ENCODE results near the gene RSPH10B2. TPM values are rescaled to one million over a fixed set of nuclear protein-coding genes. Genes with fewer than 3 reads are reported as not detected.

Gene RSPH10B2
- total RNA-seq = under 0.01 and 0.73 TPM in 2 replicates

GRCh38 chr7:6753964-6754363 is at the start of gene RSPH10B2:
Gene RSPH10B2, plus strand, starts transcription at chr7:6754103. Its CDS starts 3,575 bp downstream, at chr7:6757678.

GRCh38 chr7:6706666-6707407 is 47.1 kb upstream of the RSPH10B2 start, which contains the start of gene ZNF12:
Gene ZNF12, minus strand, starts transcription at chr7:6706947. Its CDS starts 1,774 bp downstream, at chr7:6705173.

GRCh38 chr7:6826151-6826550 is 72.2 kb downstream of the RSPH10B2 start, which contains the start of gene CCZ1B:
Gene CCZ1B, minus strand, starts transcription at chr7:6826275. Its CDS starts 78 bp downstream, at chr7:6826197.

Other genes with a start within 250 kb of the RSPH10B2 start
- 0.12 TPM in 1 of 2 replicates, not detected in the other for gene GRID2IP, start 202.6 kb upstream of the RSPH10B2 start, total RNA-seq
- 41.2 and 43.8 TPM in 2 replicates for gene ZDHHC4, start 176.6 kb upstream of the RSPH10B2 start, total RNA-seq
- gene INTS15, start 164.1 kb upstream of the RSPH10B2 start, total RNA-seq = 12.5 and 13.6 TPM in 2 replicates
- 0.24 and 0.32 TPM in 2 replicates for gene ZNF853, start 138.5 kb upstream of the RSPH10B2 start, total RNA-seq
- 20.2 and 20.3 TPM in 2 replicates for gene ZNF316, start 116.8 kb upstream of the RSPH10B2 start, total RNA-seq
- gene ZNF12, start 47.2 kb upstream of the RSPH10B2 start, total RNA-seq = 23.3 and 27.9 TPM in 2 replicates
- gene CCZ1B, start 72.2 kb downstream of the RSPH10B2 start, total RNA-seq = 30.4 and 50.0 TPM in 2 replicates